Activated CD4-positive, alpha-beta T cell treated with anti-CD3 and anti-CD28 coated beads, Interleukin-2, amount 50 U/mL, for 1 hour (primary cell): ENCODE measurements around the gene SELENOM.
"Not testable (repeated sequence)": the region's sequence is repeated elsewhere in the genome, so short reads cannot be mapped to it uniquely, and the experiment has no call there.

Source experiments
- DNase-seq: peaks from one replicate; pipeline ENCODE4 v3.0.0-alpha.2; 2020

SELENOM gene

GRCh38 chr22:31103899-31104694 is 3.3 kb downstream of the SELENOM start:
- no peak for DNase-seq

GRCh38 chr22:31103111-31103510 is 4.3 kb downstream of the SELENOM start:
- no peak for DNase-seq

- no peak for DNase-seq
Observed at GRCh38 chr22:31102441-31103081, 4.8 kb downstream of the SELENOM start.

GRCh38 chr22:31100762-31101525 is 6.4 kb downstream of the SELENOM start:
- DNase-seq: no peak

GRCh38 chr22:31099841-31100761 is 7.3 kb downstream of the SELENOM start:
- DNase-seq: no peak

GRCh38 chr22:31099386-31099785 is 8.0 kb downstream of the SELENOM start:
- no peak for DNase-seq

- DNase-seq: no peak
Observed at GRCh38 chr22:31098632-31099110, 8.7 kb downstream of the SELENOM start.

GRCh38 chr22:31097941-31098631 is 9.3 kb downstream of the SELENOM start:
- DNase-seq: no peak

GRCh38 chr22:31097539-31097938 is 9.8 kb downstream of the SELENOM start:
- DNase-seq: not testable (repeated sequence)

- no peak for DNase-seq
Observed at GRCh38 chr22:31096657-31097279, 10.6 kb downstream of the SELENOM start.

- no peak for DNase-seq
Observed at GRCh38 chr22:31095637-31096249, 11.6 kb downstream of the SELENOM start.

GRCh38 chr22:31094741-31095140 is 12.6 kb downstream of the SELENOM start:
- no peak for DNase-seq

- no peak for DNase-seq
Observed at GRCh38 chr22:31094021-31094551, 13.3 kb downstream of the SELENOM start.

GRCh38 chr22:31093086-31093850 is 14.1 kb downstream of the SELENOM start:
- no peak for DNase-seq

GRCh38 chr22:31092161-31092560 is 15.2 kb downstream of the SELENOM start:
- no peak for DNase-seq

- DNase-seq: no peak
Observed at GRCh38 chr22:31091106-31091975, 16.0 kb downstream of the SELENOM start.

- no peak for DNase-seq
Observed at GRCh38 chr22:31090217-31091085, 16.9 kb downstream of the SELENOM start.
